Thoracic aorta (tissue), 2 donors: ENCODE data around the gene GPR34. TPM values are rescaled to one million over a fixed set of nuclear protein-coding genes. Genes with fewer than 3 reads are reported as not detected.

Experiments
- ATAC-seq: fragments of 150-250 bp; one replicate; pipeline ENCODE4 v1.8.0; 2017; ENCODE audit warnings: low read depth; ENCODE audit not compliant: insufficient number of reproducible peaks, low FRiP score
- DNase-seq: peaks from one replicate; pipeline ENCODE4 v3.0.0-alpha.2; 2020; ENCODE audit warnings: low spot score
- H3K27ac ChIP-seq, 2 donors: fragments of 200-600 bp; sonication (generic); 1 replicate in 1 of 2; 2 replicates in 1 of 2; pipeline ENCODE4 v1.5.1; 2016; ENCODE audit warnings: mild to moderate bottlenecking in 2 of 2, moderate library complexity in 2 of 2
- H3K27me3 ChIP-seq: fragments of 200-600 bp; sonication (generic); replicated peaks from 2 replicates; pipeline ENCODE4 v1.6.0; 2016; ENCODE audit warnings: mild to moderate bottlenecking; ENCODE audit not compliant: insufficient read depth
- H3K36me3 ChIP-seq: fragments of 200-600 bp; sonication (generic); one replicate; pipeline ENCODE4 v1.5.1; 2016
- H3K4me1 ChIP-seq, 2 donors: fragments of 200-600 bp; sonication (generic); 1 replicate in 1 of 2; 2 replicates in 1 of 2; pipeline versions ENCODE4 v1.5.1 to v1.6.0; 2016; ENCODE audit warnings: low read depth in 2 of 2, mild to moderate bottlenecking in 1 of 2; ENCODE audit not compliant: control insufficient read depth in 1 of 2
- H3K4me3 ChIP-seq: fragments of 200-600 bp; sonication (generic); 2 replicates; pipeline ENCODE4 v1.5.1; 2016; ENCODE audit warnings: mild to moderate bottlenecking
- H3K9me3 ChIP-seq: fragments of 200-600 bp; sonication (generic); 2 replicates; pipeline ENCODE4 v1.5.1; 2016
- CTCF ChIP-seq: fragments of 200-600 bp; sonication (generic); IDR thresholded peaks from one replicate; pipeline ENCODE4 v1.5.1; 2019; ENCODE audit warnings: antibody characterized with exemption
- total RNA-seq, 2 donors: library from RNA; depleted of rRNA; stranded (reverse); fragments of >200 nt; gene quantifications; one replicate each; pipeline versions ENCODE4 v1.1.0 to v1.2.3, GENCODE V29; 2016

GPR34 gene
- total RNA-seq, 2 donors from 2014 or later: 28.0 to 38.6 TPM

- DNase-seq: no peak
- no peak overlapping the region for H3K4me3 ChIP-seq
- no peaks in the 10 kb centered on the region for H3K36me3 ChIP-seq
- H3K27ac ChIP-seq: no peak overlapping the region
- ATAC-seq: no peak
- no peak for TF ChIP-seq CTCF
- no peaks in the 10 kb centered on the region for H3K27me3 ChIP-seq
- H3K9me3 ChIP-seq: no peaks in the 10 kb centered on the region
- no peaks in the 10 kb centered on the region for H3K4me1 ChIP-seq
Measured at GRCh38 chrX:41739871-41740270, 51.1 kb downstream of the GPR34 start.

Other genes starting within 250 kb of the GPR34 start
- gene NYX, start 241.6 kb upstream of the GPR34 start, total RNA-seq: not detected
- gene GPR82, start 35.2 kb downstream of the GPR34 start, total RNA-seq: under 1 TPM in 1 of 2 donors, not detected in 1; 0.41 TPM
- 10 to 100 TPM; 44.3 to 46.1 TPM for gene CASK, start 234.6 kb downstream of the GPR34 start, total RNA-seq